Ishikawa (cell line): ENCODE data around the gene RPS21.
A peak's percentile ranks its signal among the peaks of the same experiment; 100 is the strongest.

Source experiments
- CEBPB ChIP-seq: IDR thresholded peaks from 2 replicates; pipeline ENCODE4 v1.6.1; 2012
- CREB1 ChIP-seq: IDR thresholded peaks from 2 replicates; pipeline ENCODE4 v1.6.1; 2012; ENCODE audit warnings: low read depth
- EGR1 ChIP-seq: IDR thresholded peaks from 2 replicates; pipeline ENCODE4 v1.6.1; 2012
- EP300 ChIP-seq: IDR thresholded peaks from 2 replicates; pipeline ENCODE4 v1.6.1; 2012; ENCODE audit warnings: borderline replicate concordance
- FOXM1 ChIP-seq: IDR thresholded peaks from 2 replicates; pipeline ENCODE4 v1.6.1; 2012; ENCODE audit warnings: low read depth, borderline replicate concordance
- MAX ChIP-seq: IDR thresholded peaks from 2 replicates; pipeline ENCODE4 v1.6.1; 2012
- NFIC ChIP-seq: IDR thresholded peaks from 2 replicates; pipeline ENCODE4 v1.6.1; 2012
- RAD21 ChIP-seq: IDR thresholded peaks from 2 replicates; pipeline ENCODE4 v1.6.1; 2012; ENCODE audit warnings: low read depth
- REST ChIP-seq: IDR thresholded peaks from 2 replicates; pipeline ENCODE4 v1.6.1; 2012; ENCODE audit warnings: low read depth, mild to moderate bottlenecking
- TAF1 ChIP-seq: IDR thresholded peaks from 2 replicates; pipeline ENCODE4 v1.6.1; 2012; ENCODE audit warnings: low read depth, mild to moderate bottlenecking
- TCF12 ChIP-seq: IDR thresholded peaks from 2 replicates; pipeline ENCODE4 v1.6.1; 2012; ENCODE audit warnings: low read depth
- TEAD4 ChIP-seq: IDR thresholded peaks from 2 replicates; pipeline ENCODE4 v1.6.1; 2012
- USF1 ChIP-seq: IDR thresholded peaks from 2 replicates; pipeline ENCODE4 v1.6.1; 2012
- YY1 ChIP-seq: IDR thresholded peaks from 2 replicates; pipeline ENCODE4 v1.6.1; 2012; ENCODE audit warnings: low read depth
- ZBTB7A ChIP-seq: IDR thresholded peaks from 2 replicates; pipeline ENCODE4 v1.6.1; 2012; ENCODE audit warnings: low read depth

RPS21 gene

GRCh38 chr20:62411479-62412193, 24.7 kb downstream of the RPS21 start:
- TF ChIP-seq NFIC (peak; percentile 67), TAF1 (no peak), FOXM1 (no peak), CEBPB (no peak), TCF12 (0 out of 2 replicates have a peak, but pooled peaks have one; percentile 26), EP300 (no peak), EGR1 (peak; percentile 66; the same call in 1 of the 2 replicates), MAX (0 out of 2 replicates have a peak, but pooled peaks have one; percentile 30), TEAD4 (no peak; the same call in 1 of the 2 replicates), REST (no peak), YY1 (0 out of 2 replicates have a peak, but pooled peaks have one; percentile 32)

- TF ChIP-seq EGR1 (no peak), TCF12 (no peak), USF1 (peak; percentile 45; the same call in 1 of the 2 replicates), REST (no peak), NFIC (no peak)
These were observed 25.5 kb downstream of the RPS21 start for GRCh38 chr20:62412194-62413024.

GRCh38 chr20:62413025-62413570, 26.2 kb downstream of the RPS21 start:
- TF ChIP-seq EP300, result no peak
- TF ChIP-seq RAD21, result no peak
- no peak for TF ChIP-seq ZBTB7A
- TF ChIP-seq CREB1, result no peak
- no peak for TF ChIP-seq NFIC
- no peak for TF ChIP-seq CEBPB
- no peak for TF ChIP-seq USF1
- TF ChIP-seq EGR1, result no peak
- no peak for TF ChIP-seq YY1
- TF ChIP-seq TAF1, result no peak
- no peak for TF ChIP-seq MAX
- no peak for TF ChIP-seq REST

- no peak for TF ChIP-seq FOXM1
- TF ChIP-seq TEAD4, result no peak
These were observed 27.1 kb downstream of the RPS21 start for GRCh38 chr20:62413896-62414481.
